BE2C (cell line): ENCODE results near the gene RPL18A.

Source experiments
- DNase-seq: peaks from one replicate; pipeline ENCODE4 v3.0.0-alpha.2; 2020
- H3K27me3 ChIP-seq: fragments of 250-450 bp; sonication (Bioruptor Pico); 2 replicates; pipeline ENCODE4 v1.5.1; 2020; ENCODE audit warnings: mild to moderate bottlenecking
- H3K36me3 ChIP-seq: fragments of 250-450 bp; sonication (Bioruptor Pico); 2 replicates; pipeline ENCODE4 v1.5.1; 2020; ENCODE audit warnings: mild to moderate bottlenecking
- H3K4me1 ChIP-seq: fragments of 250-450 bp; sonication (Bioruptor Pico); 2 replicates; pipeline ENCODE4 v1.5.1; 2020
- H3K4me3 ChIP-seq: 2 replicates; pipeline ENCODE4 v1.5.1; 2011; ENCODE audit warnings: low read depth, low read length
- H3K9me3 ChIP-seq: fragments of 250-450 bp; sonication (Bioruptor Pico); 2 replicates; pipeline ENCODE4 v1.5.1; 2020
- CTCF ChIP-seq: IDR thresholded peaks from 2 replicates; pipeline ENCODE4 v1.5.1; 2012; ENCODE audit warnings: mild to moderate bottlenecking, low read depth, low read length

Gene RPL18A

GRCh38 chr19:17910791-17911360 is 51.2 kb downstream of the RPL18A start:
- DNase-seq = no peak
- no peak overlapping the region for H3K4me3 ChIP-seq
- H3K9me3 ChIP-seq = peaks cover 4% of the 10 kb centered on the region
- TF ChIP-seq CTCF = no peak
- H3K27me3 ChIP-seq = no peaks in the 10 kb centered on the region
- no peaks in the 10 kb centered on the region for H3K4me1 ChIP-seq
- H3K36me3 ChIP-seq = no peaks in the 10 kb centered on the region
